ENCODE data around the gene SV2C.

GRCh38 chr5:76062502-76063041 lies 20.6 kb upstream of the SV2C start:
- TF ChIP-seq CTCF (conservative IDR thresholded peaks at IDR 0.05 in 1 of 2, IDR thresholded peaks at IDR 0.05 in 1 of 2; ENCODE audit: low read depth in 1 of 2, low read length in 2 of 2) (no peak), EZH2 (IDR thresholded peaks at IDR 0.05; ENCODE audit: low read length, missing control alignments) (no peak)

Data from fibroblast of lung (primary cell).